ENCODE data around the gene COMMD1. TPM values are rescaled to one million over a fixed set of nuclear protein-coding genes. Genes with fewer than 3 reads are reported as not detected.

The COMMD1 gene
- polyA plus RNA-seq, 1 donor from 2014 or later, result 69.1 TPM

- TF ChIP-seq MXI1 (conservative IDR thresholded peaks at IDR 0.05; ENCODE audit: poor library complexity, severe bottlenecking), result no peak
- TF ChIP-seq REST (IDR thresholded peaks at IDR 0.05; ENCODE audit: borderline replicate concordance), result no peak
- TF ChIP-seq RAD21 (conservative IDR thresholded peaks at IDR 0.05), result no peak
- no peak for TF ChIP-seq CTCF (IDR thresholded peaks at IDR 0.05; ENCODE audit: poor library complexity, severe bottlenecking)
- no peak for TF ChIP-seq EZH2 (IDR thresholded peaks at IDR 0.05; ENCODE audit: borderline replicate concordance, insufficient read depth, low read length, poor library complexity, severe bottlenecking)
- TF ChIP-seq EP300 (conservative IDR thresholded peaks at IDR 0.05; ENCODE audit: poor library complexity, severe bottlenecking), result no peak
- TF ChIP-seq POLR2AphosphoS5 (IDR thresholded peaks at IDR 0.05), result no peak
- no peak for TF ChIP-seq TAF1 (IDR thresholded peaks at IDR 0.05; ENCODE audit: low read depth)
- no peak for TF ChIP-seq SMC3 (conservative IDR thresholded peaks at IDR 0.05; ENCODE audit: poor library complexity)
- Histone ChIP-seq H3K9me3 (ENCODE audit: low read length) (no peaks in the 10 kb centered on the region), H3F3A (ENCODE audit: insufficient read depth, low read length, poor library complexity, severe bottlenecking) (no peaks in the 10 kb centered on the region), H3K27me3 (ENCODE audit: insufficient read depth, low read depth, low read length) (no peaks in the 10 kb centered on the region), H3K9me2 (ENCODE audit: insufficient read depth, low read length) (no peaks in the 10 kb centered on the region), H3K4me3 (ENCODE audit: low read length) (no peak overlapping the region), H3K79me2 (replicated peaks; ENCODE audit: insufficient read depth, low read length) (no peaks in the 10 kb centered on the region), H3K4me2 (ENCODE audit: low read length) (no peak overlapping the region), H3K9ac (ENCODE audit: low read length) (no peak overlapping the region), H4K20me1 (ENCODE audit: insufficient read depth) (no peaks in the 10 kb centered on the region), H2AFZ (ENCODE audit: low read depth, low read length) (no peak overlapping the region), H3K36me3 (ENCODE audit: insufficient read depth, low read length) (no peaks in the 10 kb centered on the region), H3K27ac (ENCODE audit: low read length) (no peak overlapping the region)
These were observed 23.5 kb downstream of the COMMD1 start for GRCh38 chr2:61928826-61929461.

GRCh38 chr2:61937098-61937497 lies 31.6 kb downstream of the COMMD1 start:
- TF ChIP-seq EP300 (conservative IDR thresholded peaks at IDR 0.05; ENCODE audit: poor library complexity, severe bottlenecking) (no peak), RAD21 (conservative IDR thresholded peaks at IDR 0.05) (no peak)
- Histone ChIP-seq H3K4me3 (ENCODE audit: low read length) (no peak overlapping the region), H3K9me2 (ENCODE audit: insufficient read depth, low read length) (no peaks in the 10 kb centered on the region)

More at GRCh38 chr2:61937098-61937497, 31.6 kb downstream of the COMMD1 start:
- H2AFZ ChIP-seq (ENCODE audit: low read depth, low read length), result no peak overlapping the region
- H3K9ac ChIP-seq (ENCODE audit: low read length), result no peak overlapping the region
- no peaks in the 10 kb centered on the region for H4K20me1 ChIP-seq (ENCODE audit: insufficient read depth)
- no peaks in the 10 kb centered on the region for H3K27me3 ChIP-seq (ENCODE audit: insufficient read depth, low read depth, low read length)
- no peaks in the 10 kb centered on the region for H3K9me3 ChIP-seq (ENCODE audit: low read length)
- no peaks in the 10 kb centered on the region for H3K36me3 ChIP-seq (ENCODE audit: insufficient read depth, low read length)
- no peaks in the 10 kb centered on the region for H3K79me2 ChIP-seq (replicated peaks; ENCODE audit: insufficient read depth, low read length)
- H3K27ac ChIP-seq (ENCODE audit: low read length), result no peak overlapping the region
- no peak overlapping the region for H3K4me2 ChIP-seq (ENCODE audit: low read length)
- H3F3A ChIP-seq (ENCODE audit: insufficient read depth, low read length, poor library complexity, severe bottlenecking), result no peaks in the 10 kb centered on the region
